Colon (tissue), 2 donors: ENCODE data around the gene MYOZ1.

Experiments
- FAIRE-seq: peaks from 2 replicates; lab custom pipeline; 2012; peaks lifted over from hg19 to GRCh38; lab: Jason Lieb, UNC
- donor health status: control.
- donor health status: control.

The MYOZ1 gene

DNA sequence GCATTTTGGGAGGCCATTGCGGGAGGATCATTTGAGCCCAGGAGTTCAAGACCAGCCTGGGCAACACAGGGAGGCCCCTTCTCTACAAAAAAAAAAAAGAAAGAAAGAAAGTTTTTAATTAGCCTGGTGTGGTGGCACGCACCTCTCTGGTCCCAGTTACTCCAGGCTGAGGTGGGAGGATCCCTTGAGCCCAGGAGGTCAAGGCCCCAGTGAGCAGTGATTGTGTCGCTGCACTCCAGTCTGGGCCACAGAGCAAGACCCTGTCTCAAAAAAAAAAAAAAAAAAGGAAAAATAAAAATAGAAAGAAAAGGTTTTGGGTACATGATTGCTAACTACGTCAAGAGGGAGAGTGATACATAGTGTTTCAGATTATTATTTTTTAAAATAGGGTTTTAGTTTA lies 48.2 kb downstream of the MYOZ1 start:
- no peak for FAIRE-seq

DNA sequence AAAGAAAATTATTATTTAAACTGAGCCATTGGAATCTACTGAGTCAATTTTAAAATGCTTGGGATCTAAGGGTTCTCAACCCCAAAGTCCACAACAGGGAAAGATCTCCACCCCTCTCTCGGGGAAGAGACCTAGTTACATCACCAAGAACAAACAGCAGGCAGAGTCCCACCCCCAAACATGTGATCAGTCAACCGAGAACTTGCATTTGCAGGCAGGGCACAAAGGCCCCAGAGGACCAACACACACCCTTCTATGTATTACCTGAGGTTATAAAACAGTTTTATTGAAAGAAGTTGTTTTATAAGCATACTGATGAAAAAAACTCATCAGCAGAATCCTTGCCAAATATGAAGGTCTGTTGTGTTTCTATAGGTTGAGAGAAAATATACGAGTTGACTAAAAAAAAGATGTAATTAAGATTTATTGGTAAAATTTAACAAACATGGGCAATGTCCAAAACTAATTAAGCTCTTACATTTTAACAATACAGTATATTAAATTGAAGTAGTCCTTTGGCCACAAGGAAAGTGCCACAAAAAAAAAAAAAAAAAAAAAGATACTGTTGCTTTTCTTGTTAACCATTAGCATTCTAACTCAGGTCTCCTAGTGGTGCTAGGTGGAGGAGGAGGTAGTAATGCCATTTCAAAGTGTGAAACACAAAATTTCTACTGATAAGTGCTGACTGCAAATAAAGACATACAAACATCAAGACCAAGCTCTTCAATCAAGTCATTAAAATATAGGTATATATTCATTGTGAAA lies 49.2 kb downstream of the MYOZ1 start:
- peak; percentile 91 for FAIRE-seq

DNA sequence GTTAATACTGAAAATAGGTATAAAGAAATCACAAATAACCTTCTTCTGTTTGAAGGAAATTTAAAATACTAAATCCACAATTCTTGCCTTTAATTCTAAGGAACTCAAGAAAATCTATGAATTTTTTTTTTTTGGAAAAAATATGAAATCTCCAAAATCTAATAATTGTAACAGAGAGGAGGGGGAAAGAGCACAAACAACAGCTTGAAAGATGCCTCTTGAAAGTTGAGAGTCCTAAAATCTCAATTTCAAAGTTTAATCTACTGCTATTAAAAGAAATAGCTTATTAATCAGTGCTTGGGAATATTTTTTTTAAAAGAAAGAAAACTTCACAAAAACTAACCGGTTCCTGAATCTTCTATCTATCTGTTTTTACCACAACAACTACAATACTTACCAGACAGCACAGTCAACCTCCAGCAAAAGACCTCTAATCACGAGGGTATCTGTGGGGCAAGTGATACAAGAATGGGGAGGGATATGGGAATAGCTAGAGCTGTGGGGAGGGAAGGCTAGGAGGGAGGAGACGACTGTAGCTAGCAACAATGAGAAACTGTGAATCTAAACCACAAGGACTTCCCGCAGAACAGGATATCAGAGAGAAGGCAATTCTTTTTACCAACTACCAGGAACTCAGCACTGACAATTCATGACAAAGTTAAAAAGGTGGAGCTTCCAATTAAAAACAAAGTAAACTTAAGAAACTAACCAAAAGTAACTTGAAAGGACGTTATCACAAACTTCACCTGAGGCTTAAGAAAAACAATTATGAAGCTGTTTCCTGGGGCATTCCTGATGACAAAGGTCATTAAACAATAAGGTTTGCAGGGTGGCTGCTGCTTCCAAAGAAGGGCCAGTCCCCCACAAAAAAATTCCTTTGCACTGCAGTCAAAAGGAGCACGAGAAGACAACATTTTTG lies 50.1 kb downstream of the MYOZ1 start, which contains the start of gene USP54:
TSS of gene USP54 (minus strand) at position 462 of the 919 bp plus-strand sequence. CDS start 15,684 bp downstream, outside the sequence.
- FAIRE-seq: peak; percentile 65

GRCh38 chr10:73589563-73590126 lies 51.6 kb downstream of the MYOZ1 start:
- FAIRE-seq: no peak

- no peak for FAIRE-seq
These were observed 52.6 kb downstream of the MYOZ1 start for GRCh38 chr10:73588656-73589055.

- peak; percentile 95 for FAIRE-seq
These were observed 54.7 kb downstream of the MYOZ1 start for GRCh38 chr10:73586583-73586984.

DNA sequence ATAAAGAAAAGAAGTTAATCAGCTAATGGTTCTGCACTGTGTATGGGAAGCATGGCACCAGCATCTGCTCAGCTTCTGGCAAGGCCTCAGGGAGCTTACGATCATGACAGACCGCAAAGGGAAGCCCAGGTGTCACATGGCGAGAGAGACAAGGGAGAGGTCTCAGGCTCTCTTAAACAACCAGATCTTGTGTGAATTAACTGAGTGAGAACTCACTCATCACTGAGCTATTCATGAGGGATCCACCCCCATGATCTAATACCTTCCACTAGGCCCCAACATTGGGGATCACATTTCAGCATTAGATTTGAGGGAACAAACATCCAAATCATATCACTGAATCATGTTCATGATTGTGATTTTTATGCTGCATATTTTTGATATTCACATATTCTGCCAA lies 55.9 kb downstream of the MYOZ1 start:
- no peak for FAIRE-seq

- no peak for FAIRE-seq
These were observed 56.5 kb downstream of the MYOZ1 start for GRCh38 chr10:73584737-73585136.

DNA sequence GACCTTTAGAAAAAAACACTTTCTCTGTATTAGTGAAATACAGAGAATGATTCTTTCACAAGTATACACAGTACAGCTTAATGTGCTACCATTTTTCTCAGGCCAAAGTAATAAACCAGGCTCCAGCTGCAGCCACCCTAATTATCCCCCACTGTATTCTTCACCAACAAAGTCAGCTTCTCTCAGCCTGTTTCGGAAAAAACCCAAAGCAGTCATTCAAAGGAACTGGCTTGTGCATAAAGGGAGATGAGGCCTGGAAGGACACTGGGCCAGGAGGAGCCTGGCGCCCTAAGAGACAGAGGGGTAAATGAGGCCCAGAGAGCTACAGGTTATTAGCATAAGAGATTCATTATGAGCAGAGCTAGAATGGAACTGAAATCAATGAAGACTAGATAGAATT lies 59.4 kb downstream of the MYOZ1 start:
- FAIRE-seq: no peak
